PC-9 (cell line): Measurements from ENCODE around the gene MRPL41. TPM values are rescaled to one million over a fixed set of nuclear protein-coding genes. Genes with fewer than 3 reads are reported as not detected.
"Not testable (repeated sequence)": the region's sequence is repeated elsewhere in the genome, so short reads cannot be mapped to it uniquely, and the experiment has no call there.

Source experiments
- BruUV-seq: library from RNA; stranded (reverse); fragments of 400-500 nt; replicated peaks from 2 replicates; lab custom pipeline; 2021; lab: Mats Ljungman, UMichigan
- CTCF ChIA-PET: fragments of 300-600 bp; sonication (Branson Sonifier 250); formaldehyde crosslinking; loops from one replicate; lab custom pipeline; 2022; ENCODE audit warnings: antibody characterized with exemption; lab: Charles Lee
- POLR2A ChIA-PET: fragments of 300-600 bp; sonication (Branson Sonifier 250); formaldehyde crosslinking; loops from one replicate; lab custom pipeline; 2022; ENCODE audit warnings: antibody characterized with exemption; ENCODE audit not compliant: unreplicated experiment; lab: Charles Lee
- DNase-seq, 2 experiments: peaks; one replicate each; pipeline versions ENCODE4 v3.0.0 to v3.0.0-alpha.2; 2015 to 2022; ENCODE audit warnings: mixed read lengths in 1 of 2
- H2AFZ ChIP-seq: fragments of 200-600 bp; sonication (generic); 2 replicates; pipeline ENCODE4 v1.8.1; 2017; ENCODE audit warnings: antibody characterized with exemption
- H3F3A ChIP-seq: fragments of 200-600 bp; sonication (generic); 2 replicates; pipeline ENCODE4 v1.8.1; 2017; ENCODE audit warnings: antibody characterized with exemption, mild to moderate bottlenecking, low read depth; ENCODE audit not compliant: insufficient read depth
- H3K27ac ChIP-seq: fragments of 200-600 bp; sonication (generic); 2 replicates; pipeline ENCODE4 v1.6.1; 2016; ENCODE audit warnings: mixed run types
- H3K27me3 ChIP-seq: fragments of 200-600 bp; sonication (generic); 2 replicates; pipeline ENCODE4 v1.6.1; 2016; ENCODE audit warnings: low read depth, mixed run types; ENCODE audit not compliant: insufficient read depth
- H3K36me3 ChIP-seq: fragments of 200-600 bp; sonication (generic); 2 replicates; pipeline ENCODE4 v1.6.1; 2016; ENCODE audit warnings: low read depth, mixed run types
- H3K4me1 ChIP-seq: fragments of 200-600 bp; sonication (generic); replicated peaks from 2 replicates; pipeline ENCODE4 v1.6.1; 2016; ENCODE audit warnings: mixed run types; ENCODE audit not compliant: insufficient read depth
- H3K4me2 ChIP-seq: fragments of 200-600 bp; sonication (generic); 2 replicates; pipeline ENCODE4 v1.6.1; 2017; ENCODE audit warnings: mixed run types
- H3K4me3 ChIP-seq: fragments of 200-600 bp; sonication (generic); 2 replicates; pipeline ENCODE4 v1.6.1; 2016; ENCODE audit warnings: mixed run types
- H3K79me2 ChIP-seq: fragments of 200-600 bp; sonication (generic); 2 replicates; pipeline ENCODE4 v1.6.1; 2017; ENCODE audit warnings: low read depth, mixed run types
- H3K9me2 ChIP-seq: fragments of 200-600 bp; sonication (generic); 2 replicates; pipeline ENCODE4 v1.8.1; 2017; ENCODE audit warnings: mild to moderate bottlenecking; ENCODE audit not compliant: insufficient read depth
- H3K9me3 ChIP-seq: fragments of 200-600 bp; sonication (generic); 2 replicates; pipeline ENCODE4 v1.8.1; 2016; ENCODE audit warnings: low read depth; ENCODE audit not compliant: insufficient read depth
- H4K20me1 ChIP-seq: fragments of 200-600 bp; sonication (generic); 2 replicates; pipeline ENCODE4 v1.8.1; 2017; ENCODE audit not compliant: insufficient read depth
- CTCF ChIP-seq: fragments of 200-600 bp; sonication (generic); conservative IDR thresholded peaks from 2 replicates; pipeline ENCODE4 v1.6.1; 2017; ENCODE audit warnings: mixed run types, antibody characterized with exemption, mild to moderate bottlenecking, moderate library complexity
- EZH2 ChIP-seq: fragments of 200-600 bp; sonication (generic); IDR thresholded peaks from 2 replicates; pipeline ENCODE4 v1.8.0; 2017; ENCODE audit warnings: antibody characterized with exemption, low read depth
- intact Hi-C: fragments of 100-400 bp; cut with micrococcal nuclease; formaldehyde crosslinking; loops from one replicate; pipeline ENCODE4 v1.10.0; 2022; ENCODE audit not compliant: unreplicated experiment
- total RNA-seq: library from RNA; stranded (reverse); gene quantifications from 2 replicates; pipeline ENCODE4 v1.2.3, GENCODE V29; 2021

Gene MRPL41
- total RNA-seq, 1 experiment from 2014 or later = 54.5 TPM

GRCh38 chr9:137590469-137591383 is 39.0 kb downstream of the MRPL41 start, which contains the start of gene ZMYND19:
Gene ZMYND19, minus strand, starts transcription at chr9:137590512. Its CDS starts 249 bp downstream, at chr9:137590263.
- H4K20me1 ChIP-seq = peaks cover 12% of the 10 kb centered on the region
- BruUV-seq = TSS peak; percentile 29
- peak within 1 kb of the TSS; percentile 91 for H3K4me2 ChIP-seq
- peaks cover 18% of the 10 kb centered on the region for H3K79me2 ChIP-seq
- no peak within 1 kb of the TSS for H3K27ac ChIP-seq
- H3K27me3 ChIP-seq = no peaks in the 10 kb centered on the region
- no peak for TF ChIP-seq EZH2
- no peak; the same call in 1 of the 2 replicates for TF ChIP-seq CTCF
- no peaks in the 10 kb centered on the region for H3K9me3 ChIP-seq
- peaks cover 13% of the 10 kb centered on the region for H3K4me1 ChIP-seq
- H3K9me2 ChIP-seq = no peaks in the 10 kb centered on the region
- H2AFZ ChIP-seq = peak within 1 kb of the TSS; percentile 99
- peak; percentile 65 to 94 for DNase-seq
- intact Hi-C loops = loop anchor here (2.0 kb wide), 2 partner anchors 14 to 28 kb away; partner anchors contain the start of genes ARRDC1 and EHMT1
- no peaks in the 10 kb centered on the region for H3F3A ChIP-seq
- CTCF ChIA-PET = interaction anchor here (0.6 to 1.3 kb wide), 4 partner anchors 14 to 463 kb away, joined by 3 to 8 read pairs (median 4); partner anchors contain the start of genes ARRDC1 and MRPL41
- H3K4me3 ChIP-seq = peak within 1 kb of the TSS; percentile 91
- peaks cover 8% of the 10 kb centered on the region; the same call in 1 of the 2 replicates for H3K36me3 ChIP-seq
- POLR2A ChIA-PET = interaction anchor here (0.5 to 0.7 kb wide), 2 partner anchors 25 to 350 kb away, joined by 6 read pairs; partner anchors contain the start of gene TUBB4B

- H3F3A ChIP-seq = no peaks in the 10 kb centered on the region
- intact Hi-C loops = no loop called here
- H3K9me2 ChIP-seq = no peaks in the 10 kb centered on the region
- H3K9me3 ChIP-seq = no peaks in the 10 kb centered on the region
- no TSS peak for BruUV-seq
- peaks cover 12% of the 10 kb centered on the region for H4K20me1 ChIP-seq
- no peak for DNase-seq
- CTCF ChIA-PET = no interaction called here
- POLR2A ChIA-PET = no interaction called here
- H2AFZ ChIP-seq = no peak overlapping the region
- H3K4me1 ChIP-seq = peaks cover 13% of the 10 kb centered on the region
- H3K36me3 ChIP-seq = peaks cover 7% of the 10 kb centered on the region; the same call in 1 of the 2 replicates
- TF ChIP-seq EZH2 (no peak), CTCF (no peak)
- no peak overlapping the region for H3K4me2 ChIP-seq
- no peak overlapping the region for H3K27ac ChIP-seq
- H3K79me2 ChIP-seq = peaks cover 18% of the 10 kb centered on the region
- H3K4me3 ChIP-seq = no peak overlapping the region
- H3K27me3 ChIP-seq = no peaks in the 10 kb centered on the region
Observed at GRCh38 chr9:137592767-137593166, 41.1 kb downstream of the MRPL41 start.

GRCh38 chr9:137593176-137593575 is 41.5 kb downstream of the MRPL41 start:
- Histone ChIP-seq H3K36me3 (peaks cover 3% of the 10 kb centered on the region; the same call in 1 of the 2 replicates), H3K4me2 (no peak overlapping the region), H3F3A (no peaks in the 10 kb centered on the region), H3K27ac (no peak overlapping the region), H3K4me1 (peaks cover 13% of the 10 kb centered on the region), H3K79me2 (peaks cover 16% of the 10 kb centered on the region), H3K27me3 (no peaks in the 10 kb centered on the region), H2AFZ (no peak overlapping the region), H3K9me2 (no peaks in the 10 kb centered on the region), H3K4me3 (no peak overlapping the region), H4K20me1 (peaks cover 12% of the 10 kb centered on the region), H3K9me3 (no peaks in the 10 kb centered on the region)
- BruUV-seq = no TSS peak
- CTCF ChIA-PET = no interaction called here
- DNase-seq = no peak
- POLR2A ChIA-PET = no interaction called here
- TF ChIP-seq CTCF (no peak), EZH2 (no peak)
- intact Hi-C loops = no loop called here

- H4K20me1 ChIP-seq, BruUV-seq, H3K4me3 ChIP-seq, intact Hi-C loops, H3K27me3 ChIP-seq, H3K9me3 ChIP-seq, H3K36me3 ChIP-seq, H3K79me2 ChIP-seq, H3K4me1 ChIP-seq, H3K4me2 ChIP-seq, H2AFZ ChIP-seq, H3K9me2 ChIP-seq, H3K27ac ChIP-seq, DNase-seq, H3F3A ChIP-seq: not testable (repeated sequence)
- POLR2A ChIA-PET = interaction anchor here (0.7 kb wide), 1 partner anchor 27 kb away, joined by 3 read pairs; no protein-coding TSS in a partner anchor
- CTCF ChIA-PET = interaction anchor here (0.6 to 0.7 kb wide), 3 partner anchors 115 to 570 kb away, joined by 4 to 15 read pairs (median 5); no protein-coding TSS in a partner anchor
Observed at GRCh38 chr9:137596577-137596976, 44.9 kb downstream of the MRPL41 start.
